Adrenal gland (tissue), 5 donors: ENCODE data around the gene TIMM50.

Experiments used
- POLR2A ChIP-seq, 2 donors: fragments of 450-650 bp; IDR thresholded peaks; one replicate each; pipeline ENCODE4 v1.6.1; 2017; ENCODE audit warnings: antibody characterized with exemption in 2 of 2, mild to moderate bottlenecking in 2 of 2, moderate library complexity in 1 of 2
- TF ChIP-seq, protein P1 (sequence below), 6 experiments: fragments of 450-650 bp in 4 of 6; fragments of 200-600 bp in 2 of 6; sonication (generic) in 1 of 6; IDR thresholded peaks; 1 replicate in 5 of 6; 2 replicates in 1 of 6; pipeline versions ENCODE4 v1.5.1 to v1.8.0; 2016 to 2021; ENCODE audit warnings: antibody characterized with exemption in 6 of 6, mild to moderate bottlenecking in 2 of 6, moderate library complexity in 1 of 6
- donor health status: DM: no; HTN: no; CAD: no.

GRCh38 chr19:39438270-39438934, 42.2 kb upstream of the TIMM50 start:
- TF ChIP-seq POLR2A (IDR thresholded peaks at IDR 0.05): no peak
- TF ChIP-seq, protein P1, sequence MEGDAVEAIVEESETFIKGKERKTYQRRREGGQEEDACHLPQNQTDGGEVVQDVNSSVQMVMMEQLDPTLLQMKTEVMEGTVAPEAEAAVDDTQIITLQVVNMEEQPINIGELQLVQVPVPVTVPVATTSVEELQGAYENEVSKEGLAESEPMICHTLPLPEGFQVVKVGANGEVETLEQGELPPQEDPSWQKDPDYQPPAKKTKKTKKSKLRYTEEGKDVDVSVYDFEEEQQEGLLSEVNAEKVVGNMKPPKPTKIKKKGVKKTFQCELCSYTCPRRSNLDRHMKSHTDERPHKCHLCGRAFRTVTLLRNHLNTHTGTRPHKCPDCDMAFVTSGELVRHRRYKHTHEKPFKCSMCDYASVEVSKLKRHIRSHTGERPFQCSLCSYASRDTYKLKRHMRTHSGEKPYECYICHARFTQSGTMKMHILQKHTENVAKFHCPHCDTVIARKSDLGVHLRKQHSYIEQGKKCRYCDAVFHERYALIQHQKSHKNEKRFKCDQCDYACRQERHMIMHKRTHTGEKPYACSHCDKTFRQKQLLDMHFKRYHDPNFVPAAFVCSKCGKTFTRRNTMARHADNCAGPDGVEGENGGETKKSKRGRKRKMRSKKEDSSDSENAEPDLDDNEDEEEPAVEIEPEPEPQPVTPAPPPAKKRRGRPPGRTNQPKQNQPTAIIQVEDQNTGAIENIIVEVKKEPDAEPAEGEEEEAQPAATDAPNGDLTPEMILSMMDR (IDR thresholded peaks at IDR 0.05): no peak
